Upper lobe of left lung (tissue), 4 donors: Measurements from ENCODE around the gene PRKG1.

ENCODE experiments used
- POLR2A ChIP-seq, 4 donors: fragments of 450-650 bp; IDR thresholded peaks; one replicate each; pipeline ENCODE4 v1.5.1; 2016 to 2017; ENCODE audit warnings: antibody characterized with exemption in 4 of 4, mild to moderate bottlenecking in 2 of 4
- TF ChIP-seq, protein P1 (sequence below), 6 experiments: fragments of 450-650 bp in 4 of 6; fragments of 200-600 bp in 2 of 6; sonication (generic) in 2 of 6; IDR thresholded peaks; one replicate each; pipeline ENCODE4 v1.5.1; 2016 to 2019; ENCODE audit warnings: antibody characterized with exemption in 6 of 6

DNA sequence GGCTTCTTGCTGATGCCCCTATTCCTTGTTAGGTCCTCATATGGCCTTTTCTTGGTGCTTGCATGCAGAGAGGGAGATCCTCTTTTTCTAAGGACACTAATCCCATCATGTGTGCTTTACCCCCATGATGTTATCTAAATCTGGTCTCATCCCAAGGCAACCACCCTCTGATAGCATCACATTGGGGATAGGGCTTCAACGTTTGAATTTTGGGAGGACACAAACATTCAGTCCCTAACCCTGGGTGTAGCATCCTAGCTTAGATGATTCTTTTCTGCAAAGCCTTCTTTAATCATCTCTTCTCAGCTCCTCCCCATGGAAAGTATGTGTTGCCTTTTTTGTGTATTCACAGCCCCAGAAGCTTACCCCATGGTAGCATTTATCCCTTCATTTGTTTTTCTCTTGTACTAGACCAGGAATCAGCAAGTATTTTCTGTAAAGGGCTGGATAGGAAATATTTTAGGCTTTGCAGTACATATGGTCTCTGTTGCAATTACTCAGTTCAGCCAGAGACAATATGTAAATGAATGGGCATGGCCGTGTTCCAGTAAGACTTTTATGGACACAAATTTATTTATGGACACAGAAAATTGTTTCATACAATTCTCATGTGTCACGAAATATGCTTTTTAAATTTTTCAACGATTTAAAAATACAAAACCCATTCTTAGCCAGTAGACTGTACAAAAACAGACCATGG is 726.6 kb downstream of the PRKG1 start:
- TF ChIP-seq POLR2A (IDR thresholded peaks at IDR 0.05) = no peak
- TF ChIP-seq, protein P1, sequence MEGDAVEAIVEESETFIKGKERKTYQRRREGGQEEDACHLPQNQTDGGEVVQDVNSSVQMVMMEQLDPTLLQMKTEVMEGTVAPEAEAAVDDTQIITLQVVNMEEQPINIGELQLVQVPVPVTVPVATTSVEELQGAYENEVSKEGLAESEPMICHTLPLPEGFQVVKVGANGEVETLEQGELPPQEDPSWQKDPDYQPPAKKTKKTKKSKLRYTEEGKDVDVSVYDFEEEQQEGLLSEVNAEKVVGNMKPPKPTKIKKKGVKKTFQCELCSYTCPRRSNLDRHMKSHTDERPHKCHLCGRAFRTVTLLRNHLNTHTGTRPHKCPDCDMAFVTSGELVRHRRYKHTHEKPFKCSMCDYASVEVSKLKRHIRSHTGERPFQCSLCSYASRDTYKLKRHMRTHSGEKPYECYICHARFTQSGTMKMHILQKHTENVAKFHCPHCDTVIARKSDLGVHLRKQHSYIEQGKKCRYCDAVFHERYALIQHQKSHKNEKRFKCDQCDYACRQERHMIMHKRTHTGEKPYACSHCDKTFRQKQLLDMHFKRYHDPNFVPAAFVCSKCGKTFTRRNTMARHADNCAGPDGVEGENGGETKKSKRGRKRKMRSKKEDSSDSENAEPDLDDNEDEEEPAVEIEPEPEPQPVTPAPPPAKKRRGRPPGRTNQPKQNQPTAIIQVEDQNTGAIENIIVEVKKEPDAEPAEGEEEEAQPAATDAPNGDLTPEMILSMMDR (IDR thresholded peaks at IDR 0.05) = no peak
